GM12891 (cell line): Measurements from ENCODE around the gene PARPBP.
"Not testable (repeated sequence)": the region's sequence is repeated elsewhere in the genome, so short reads cannot be mapped to it uniquely, and the experiment has no call there.

Experiments used
- DNase-seq: peaks from one replicate; pipeline ENCODE4 v3.0.0; 2011; ENCODE audit warnings: low spot score; ENCODE audit not compliant: insufficient read length
- FAIRE-seq: peaks from 2 replicates; lab custom pipeline; 2011; peaks lifted over from hg19 to GRCh38; lab: Jason Lieb, UNC
- PAX5 ChIP-seq: IDR thresholded peaks from 2 replicates; pipeline ENCODE4 v1.6.1; 2011; ENCODE audit warnings: low read length, moderate library complexity, mild to moderate bottlenecking; ENCODE audit not compliant: insufficient read depth, severe bottlenecking
- POLR2A ChIP-seq: IDR thresholded peaks from 2 replicates; pipeline ENCODE4 v1.6.1; 2011; ENCODE audit warnings: low read depth, low read length, control low read depth
- POLR2AphosphoS5 ChIP-seq: IDR thresholded peaks from 2 replicates; pipeline ENCODE4 v1.6.1; 2011; ENCODE audit warnings: low read depth, low read length, control low read depth
- POU2F2 ChIP-seq: IDR thresholded peaks from 2 replicates; pipeline ENCODE4 v1.6.1; 2011; ENCODE audit warnings: low read depth, mild to moderate bottlenecking, control low read depth, low read length, moderate library complexity
- SPI1 ChIP-seq: IDR thresholded peaks from 2 replicates; pipeline ENCODE4 v1.6.1; 2011; ENCODE audit warnings: low read depth, low read length, control low read depth
- TAF1 ChIP-seq: IDR thresholded peaks from 2 replicates; pipeline ENCODE4 v1.6.1; 2011; ENCODE audit warnings: low read depth, low read length, control low read depth

Gene PARPBP

GRCh38 chr12:102110782-102111181, 9.2 kb upstream of the PARPBP start:
- FAIRE-seq (no peak), DNase-seq (no peak)
- no peak for TF ChIP-seq PAX5
- TF ChIP-seq POLR2A: no peak
- no peak for TF ChIP-seq POLR2AphosphoS5
- TF ChIP-seq POU2F2: no peak
- no peak for TF ChIP-seq TAF1
- TF ChIP-seq SPI1: no peak

- FAIRE-seq: no peak
- TF ChIP-seq PAX5: no peak
- no peak for TF ChIP-seq TAF1
- DNase-seq: no peak
Observed at GRCh38 chr12:102114212-102114611, 5.8 kb upstream of the PARPBP start.

DNA sequence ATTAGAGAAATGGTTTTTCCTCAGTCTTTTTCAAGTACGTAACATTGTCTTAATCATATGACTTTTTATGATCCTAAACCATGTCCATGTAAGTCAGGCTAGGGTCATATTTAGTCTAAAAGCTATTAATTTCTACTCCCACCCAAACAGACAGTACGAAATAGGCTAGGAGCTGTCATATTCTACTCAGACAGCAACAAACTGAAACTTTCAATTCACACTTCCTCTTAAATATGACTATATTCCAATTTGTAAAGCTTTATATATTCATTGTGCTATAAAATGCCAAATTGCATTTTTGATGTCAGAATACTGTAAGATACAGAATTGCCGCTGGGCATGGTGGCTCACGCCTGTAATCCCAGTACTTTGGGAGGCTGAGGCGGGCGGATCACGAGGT, 3.6 kb upstream of the PARPBP start:
- DNase-seq (no peak), FAIRE-seq (no peak)
- TF ChIP-seq SPI1 (peak; percentile 83), POLR2AphosphoS5 (no peak)

DNA sequence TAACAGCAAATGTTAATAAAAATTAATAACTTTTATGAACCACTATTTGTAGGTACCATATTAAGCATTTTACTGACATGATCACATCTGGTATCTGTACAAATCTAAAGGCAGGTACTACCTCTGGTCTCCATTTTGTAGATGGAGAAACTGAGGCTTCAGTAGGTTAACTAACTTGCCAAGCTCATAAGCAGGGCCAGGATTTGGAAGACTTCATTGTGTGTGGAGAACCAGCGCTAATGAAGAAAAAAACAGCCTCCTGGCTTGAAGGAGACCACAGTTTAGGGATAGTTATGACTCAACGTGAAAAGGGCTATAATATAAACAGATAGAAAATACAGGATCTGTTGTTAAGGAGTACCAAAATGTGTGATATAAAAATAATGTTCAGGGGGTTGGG, 1.1 kb upstream of the PARPBP start:
- no peak for DNase-seq
- TF ChIP-seq SPI1: no peak
- no peak for FAIRE-seq

DNA sequence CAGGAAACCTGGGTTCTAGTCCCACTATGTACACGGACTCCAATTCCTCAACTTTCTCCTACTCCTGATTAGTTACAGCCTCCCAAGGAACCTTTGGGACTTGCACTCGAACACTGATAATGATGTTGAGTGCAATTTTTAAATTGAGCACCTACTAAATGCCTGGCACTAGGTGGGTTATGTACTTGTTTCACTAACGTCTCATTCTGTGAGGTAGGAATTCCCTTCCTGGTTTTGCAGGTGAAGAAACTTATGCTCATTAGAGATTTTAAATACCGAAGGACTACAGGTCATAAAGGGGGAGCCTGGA, 536 bp downstream of the PARPBP start:
- TF ChIP-seq SPI1 (no peak), POU2F2 (no peak), POLR2AphosphoS5 (no peak), PAX5 (no peak), TAF1 (no peak), POLR2A (no peak)
- DNase-seq: no peak
- no peak for FAIRE-seq

DNA sequence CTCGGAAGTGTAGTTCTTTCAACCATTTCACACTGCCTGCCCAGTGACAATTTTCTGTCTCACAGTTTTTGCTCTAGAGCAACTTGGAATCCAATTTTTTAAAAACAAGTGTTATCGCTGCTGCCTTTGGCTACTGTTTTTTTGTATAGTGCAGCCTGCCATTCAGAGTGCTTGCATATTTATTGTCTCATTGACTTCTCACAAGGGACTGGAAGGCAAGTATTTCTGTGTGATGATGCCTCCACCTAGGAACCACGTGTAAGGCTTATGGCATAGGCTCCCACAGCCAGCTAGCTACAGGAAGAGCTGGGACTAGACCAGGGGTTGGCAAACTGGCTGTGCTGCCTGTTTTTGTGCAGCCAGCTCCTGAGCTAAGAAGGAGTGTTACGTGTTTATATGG, 903 bp downstream of the PARPBP start:
- no peak for DNase-seq
- no peak for TF ChIP-seq POLR2A
- TF ChIP-seq PAX5: no peak
- no peak for TF ChIP-seq TAF1
- TF ChIP-seq POLR2AphosphoS5: no peak
- TF ChIP-seq POU2F2: no peak
- no peak for TF ChIP-seq SPI1
- peak; percentile 88 for FAIRE-seq

GRCh38 chr12:102121328-102121727, 1.3 kb downstream of the PARPBP start:
- DNase-seq, FAIRE-seq: not testable (repeated sequence)

DNA sequence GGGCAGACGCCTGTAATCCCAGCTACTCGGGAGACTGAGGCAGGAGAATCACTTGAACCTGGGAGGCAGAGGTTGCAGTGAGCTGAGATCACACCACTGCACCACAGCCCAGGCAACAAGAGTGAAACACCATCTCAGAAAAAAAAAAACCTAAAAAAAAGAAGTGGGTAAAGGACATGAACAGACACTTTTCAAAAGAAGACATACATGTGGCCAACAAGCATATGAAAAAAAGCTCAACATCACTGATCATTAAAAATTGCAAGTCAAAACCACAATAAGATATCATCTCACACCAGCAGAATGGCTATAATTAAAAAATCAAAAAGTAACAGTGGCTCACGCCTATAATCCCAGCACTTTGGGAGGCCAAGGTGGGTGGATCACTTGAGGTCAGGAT, 10.7 kb downstream of the PARPBP start:
- not testable (repeated sequence) for DNase-seq, FAIRE-seq

- DNase-seq, FAIRE-seq: not testable (repeated sequence)
Observed at GRCh38 chr12:102131442-102131841, 11.5 kb downstream of the PARPBP start.

DNA sequence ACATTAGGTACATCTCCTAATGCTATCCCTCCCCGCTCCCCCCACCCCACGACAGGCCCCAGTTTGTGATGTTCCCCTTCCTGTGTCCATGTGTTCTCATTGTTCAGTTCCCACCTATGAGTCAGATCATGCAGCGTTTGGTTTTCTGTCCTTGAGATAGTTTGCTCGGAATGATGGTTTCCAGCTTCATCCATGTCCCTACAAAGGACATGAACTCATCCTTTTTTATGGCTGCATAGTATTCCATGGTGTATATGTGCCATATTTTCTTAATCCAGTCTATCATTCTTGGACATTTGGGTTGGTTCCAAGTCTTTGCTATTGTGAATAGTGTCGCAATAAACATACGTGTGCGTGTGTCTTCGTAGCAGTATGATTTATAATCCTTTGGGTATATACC, 17.6 kb downstream of the PARPBP start:
- not testable (repeated sequence) for FAIRE-seq, DNase-seq

- not testable (repeated sequence) for FAIRE-seq, DNase-seq
Observed at GRCh38 chr12:102142866-102143373, 22.9 kb downstream of the PARPBP start.

- DNase-seq: no peak
- TF ChIP-seq PAX5 (no peak), POU2F2 (no peak), TAF1 (no peak), SPI1 (no peak), POLR2A (no peak), POLR2AphosphoS5 (no peak)
- FAIRE-seq: no peak
Observed at GRCh38 chr12:102144221-102144620, 24.2 kb downstream of the PARPBP start.

- not testable (repeated sequence) for FAIRE-seq, DNase-seq
Observed at GRCh38 chr12:102147062-102147587, 27.1 kb downstream of the PARPBP start.

DNA sequence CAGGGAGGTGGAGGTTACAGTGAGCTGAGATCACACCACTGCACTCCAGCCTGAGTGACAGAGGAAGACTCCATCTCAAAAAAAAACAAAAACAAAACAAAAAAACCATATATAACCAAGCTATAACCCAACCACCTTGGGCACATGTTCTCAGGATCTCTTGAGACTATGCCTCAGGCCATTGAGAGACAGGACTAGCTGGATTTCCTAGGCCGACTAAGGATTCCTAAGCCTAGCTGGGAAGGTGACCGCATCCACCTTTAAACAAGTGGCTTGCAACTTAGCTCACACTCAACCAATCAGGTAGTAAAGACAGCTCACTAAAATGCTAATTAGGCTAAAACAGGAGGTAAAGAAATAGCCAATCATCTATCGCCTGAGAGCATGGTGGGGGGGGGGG, 35.2 kb downstream of the PARPBP start:
- FAIRE-seq, DNase-seq: not testable (repeated sequence)
